AG09319 (cell line): ENCODE measurements around the gene KRT80.
A peak's percentile ranks its signal among the peaks of the same experiment; 100 is the strongest.

Experiments
- DNase-seq: peaks from one replicate; pipeline ENCODE4 v3.0.0-alpha.2; 2010; ENCODE audit warnings: low read depth; ENCODE audit errors: extremely low read depth
- CTCF ChIP-seq: IDR thresholded peaks from 2 replicates; pipeline ENCODE4 v1.5.1; 2011; ENCODE audit warnings: low read depth, mild to moderate bottlenecking, inconsistent platforms, low read length, moderate library complexity

Gene KRT80

GRCh38 chr12:52155048-52155868 lies 36.6 kb downstream of the KRT80 start:
- no peak for TF ChIP-seq CTCF
- DNase-seq: no peak

- no peak for TF ChIP-seq CTCF
- DNase-seq: no peak
These were observed 38.9 kb downstream of the KRT80 start for GRCh38 chr12:52152905-52153317.

- peak; percentile 32 for DNase-seq
- peak; percentile 69 for TF ChIP-seq CTCF
These were observed 39.7 kb downstream of the KRT80 start for GRCh38 chr12:52151837-52152783.

GRCh38 chr12:52151153-52151836 lies 40.5 kb downstream of the KRT80 start:
- no peak for DNase-seq

GRCh38 chr12:52149651-52150241 lies 42.1 kb downstream of the KRT80 start:
- DNase-seq: no peak
- no peak for TF ChIP-seq CTCF

More at GRCh38 chr12:52151153-52151836, 40.5 kb downstream of the KRT80 start:
- no peak for TF ChIP-seq CTCF

- TF ChIP-seq CTCF: no peak
- no peak for DNase-seq
These were observed 42.6 kb downstream of the KRT80 start for GRCh38 chr12:52149182-52149641.
